ENCODE data around the gene PTCH2.

PTCH2 gene

DNA sequence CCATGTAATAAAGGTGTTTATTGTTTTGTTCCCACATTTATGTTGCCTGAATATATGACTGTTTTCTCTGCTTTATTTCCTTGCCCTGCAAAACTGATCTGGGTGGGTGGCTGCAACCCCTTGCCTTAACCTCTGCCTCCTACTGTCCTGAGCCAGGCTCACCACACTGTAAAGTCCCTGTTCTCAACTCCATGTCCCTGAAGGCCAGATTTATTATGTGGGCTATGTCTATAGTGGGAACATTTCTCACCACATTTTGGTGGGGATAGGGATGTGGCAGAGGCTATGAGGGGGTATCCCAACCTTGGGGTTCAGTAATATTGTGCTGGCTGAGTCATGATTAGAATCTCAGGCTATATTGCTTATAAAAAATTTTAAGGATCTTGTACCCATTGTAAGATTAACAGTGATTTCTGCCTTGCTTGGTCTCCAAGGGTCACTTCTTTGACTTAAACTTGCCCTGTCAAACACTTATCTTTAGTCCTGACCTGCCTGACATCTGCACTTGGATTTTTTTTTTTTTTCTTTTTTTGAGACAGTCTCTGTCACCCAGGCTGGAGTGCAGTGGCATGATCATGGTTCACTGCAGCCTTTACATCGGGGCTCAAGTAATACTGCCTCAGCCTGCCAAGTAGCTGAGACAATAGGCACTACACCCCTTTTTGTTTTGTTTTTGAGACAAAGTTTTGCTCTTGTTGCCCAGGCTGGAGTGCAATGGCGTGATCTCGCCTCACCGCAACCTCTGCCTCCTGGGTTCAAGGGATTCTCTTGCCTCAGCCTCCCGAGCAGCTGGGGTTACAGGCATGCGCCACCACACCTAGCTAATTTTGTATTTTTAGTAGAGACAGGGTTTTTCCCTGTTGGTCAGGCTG is 64.1 kb downstream of the PTCH2 start:
- H3K36me3 Mint-ChIP-seq: peaks cover 65 to 76% of the 10 kb centered on the region in 2 donors
- H3K27me3 Mint-ChIP-seq: no peaks in the 10 kb centered on the region
- H3K9me3 Mint-ChIP-seq: no peaks in the 10 kb centered on the region
- ATAC-seq (replicated peaks): no peak
- peaks cover 37 to 66% of the 10 kb centered on the region in 2 donors for H3K4me1 Mint-ChIP-seq
- peak overlapping the region; percentile 91 for H3K27ac Mint-ChIP-seq
- DNase-seq: no peak
- peak overlapping the region; percentile 46 to 78 for H3K4me3 Mint-ChIP-seq

DNA sequence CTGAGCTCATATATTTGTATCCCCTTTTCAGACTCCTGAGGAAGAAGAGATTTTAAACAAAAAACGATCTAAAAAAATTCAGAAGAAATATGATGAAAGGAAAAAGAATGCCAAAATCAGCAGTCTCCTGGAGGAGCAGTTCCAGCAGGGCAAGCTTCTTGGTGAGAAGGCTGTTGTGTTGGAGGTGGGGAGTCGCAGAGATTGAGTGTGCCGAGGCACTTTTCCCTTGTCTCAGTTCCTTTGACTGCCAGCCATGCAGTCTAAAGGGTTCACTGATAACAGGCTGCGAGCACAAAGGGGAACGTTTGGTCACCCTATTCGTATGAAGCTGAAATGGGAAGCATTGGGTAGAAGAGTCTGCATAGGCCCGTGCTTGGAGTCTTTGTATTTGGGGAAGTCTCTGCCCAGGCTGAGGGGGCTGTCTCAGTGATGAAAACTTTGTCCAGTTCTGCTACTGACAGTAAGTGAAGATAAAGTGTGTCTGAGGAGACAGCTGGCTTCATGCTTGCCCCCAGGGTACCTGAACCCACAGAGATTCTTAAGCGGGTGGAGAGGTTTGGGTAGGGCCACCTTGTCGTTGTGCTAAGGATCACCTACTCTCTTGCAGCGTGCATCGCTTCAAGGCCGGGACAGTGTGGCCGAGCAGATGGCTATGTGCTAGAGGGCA is 65.0 kb downstream of the PTCH2 start:
- ATAC-seq (replicated peaks): no peak
- no peaks in the 10 kb centered on the region for H3K9me3 Mint-ChIP-seq
- peak overlapping the region; percentile 96 for H3K27ac Mint-ChIP-seq
- H3K27me3 Mint-ChIP-seq: no peaks in the 10 kb centered on the region
- peaks cover 33 to 58% of the 10 kb centered on the region in 2 donors for H3K4me1 Mint-ChIP-seq
- H3K36me3 Mint-ChIP-seq: peaks cover 63 to 75% of the 10 kb centered on the region in 2 donors
- DNase-seq: no peak
- peak overlapping the region; percentile 88 to 92 for H3K4me3 Mint-ChIP-seq

DNA sequence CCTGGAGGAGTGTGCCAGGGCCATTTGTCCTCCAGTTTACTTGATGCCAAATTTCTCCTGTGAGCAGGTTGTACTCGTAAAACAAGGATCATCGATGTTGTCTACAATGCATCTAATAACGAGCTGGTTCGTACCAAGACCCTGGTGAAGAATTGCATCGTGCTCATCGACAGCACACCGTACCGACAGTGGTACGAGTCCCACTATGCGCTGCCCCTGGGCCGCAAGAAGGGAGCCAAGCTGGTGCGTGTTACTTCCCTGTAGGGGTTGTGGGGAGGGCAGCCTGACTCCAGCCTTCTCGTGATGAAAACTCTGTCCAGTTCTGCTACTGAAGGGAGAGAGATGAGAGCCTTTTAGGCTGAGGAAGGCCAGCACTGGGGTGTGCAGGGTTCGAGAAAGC is 65.5 kb downstream of the PTCH2 start:
- ATAC-seq (replicated peaks) (no peak), DNase-seq (no peak)
- H3K36me3 Mint-ChIP-seq: peaks cover 63 to 74% of the 10 kb centered on the region in 2 donors
- H3K9me3 Mint-ChIP-seq: no peaks in the 10 kb centered on the region
- peak overlapping the region; percentile 96 for H3K27ac Mint-ChIP-seq
- peaks cover 32 to 52% of the 10 kb centered on the region in 2 donors for H3K4me1 Mint-ChIP-seq
- H3K4me3 Mint-ChIP-seq: peak overlapping the region; percentile 88 to 92
- H3K27me3 Mint-ChIP-seq: no peaks in the 10 kb centered on the region

DNA sequence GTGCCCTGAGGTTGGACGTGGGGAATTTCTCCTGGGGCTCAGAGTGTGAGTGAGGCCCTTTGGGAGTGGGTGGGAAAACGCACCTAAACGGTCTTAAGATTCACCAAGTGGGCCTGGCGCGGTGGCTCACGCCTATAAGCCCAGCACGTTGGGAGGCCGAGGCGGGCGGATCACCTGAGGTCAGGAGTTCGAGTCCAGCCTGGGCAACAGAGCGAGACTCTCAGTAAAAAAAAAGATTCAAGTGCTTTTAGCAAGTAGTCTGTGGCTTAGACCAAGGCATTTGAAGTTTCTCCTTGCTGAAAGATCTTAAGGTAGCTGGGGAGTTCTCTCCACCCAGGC is 66.4 kb downstream of the PTCH2 start:
- H3K4me3 Mint-ChIP-seq: peak overlapping the region; percentile 88 to 92
- H3K4me1 Mint-ChIP-seq: peaks cover 32 to 44% of the 10 kb centered on the region in 2 donors
- no peak for ATAC-seq (replicated peaks)
- peak overlapping the region; percentile 96 for H3K27ac Mint-ChIP-seq
- H3K9me3 Mint-ChIP-seq: no peaks in the 10 kb centered on the region
- H3K27me3 Mint-ChIP-seq: no peaks in the 10 kb centered on the region
- H3K36me3 Mint-ChIP-seq: peaks cover 57 to 68% of the 10 kb centered on the region in 2 donors
- DNase-seq: no peak

DNA sequence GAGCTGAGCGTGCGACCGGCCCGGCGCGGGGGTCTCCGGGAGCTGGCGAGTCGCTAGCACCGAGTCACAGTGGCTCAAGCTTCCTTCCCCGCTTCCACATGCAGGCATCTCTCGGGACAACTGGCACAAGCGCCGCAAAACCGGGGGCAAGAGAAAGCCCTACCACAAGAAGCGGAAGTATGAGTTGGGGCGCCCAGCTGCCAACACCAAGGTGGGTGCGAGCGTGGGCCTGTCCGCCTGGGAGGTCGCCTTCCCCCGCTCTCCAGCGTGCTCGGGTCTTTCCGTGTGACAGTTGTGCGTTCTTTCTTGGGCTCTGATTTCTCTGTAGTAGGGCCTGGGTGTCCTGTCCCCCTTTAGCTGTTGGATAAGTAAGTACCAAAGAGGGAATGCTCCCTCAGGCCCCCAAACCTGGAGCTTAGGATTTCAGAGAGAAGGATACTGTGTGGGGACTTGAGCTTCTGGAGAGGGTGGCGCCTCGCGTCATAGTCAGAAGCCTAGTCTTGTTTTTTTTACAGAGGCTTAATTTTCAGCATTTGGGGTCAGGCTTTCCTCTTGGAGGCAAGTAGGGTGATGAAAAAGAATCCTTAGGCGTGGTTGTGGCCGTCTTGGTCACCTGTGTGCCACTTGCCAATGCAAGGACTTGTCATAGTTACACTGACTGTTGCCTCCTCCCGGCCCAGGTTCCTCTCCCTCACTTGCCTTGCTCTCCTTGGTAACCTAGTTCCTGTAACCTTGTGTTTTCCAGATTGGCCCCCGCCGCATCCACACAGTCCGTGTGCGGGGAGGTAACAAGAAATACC is 66.9 kb downstream of the PTCH2 start:
- peak; percentile 34 for DNase-seq

DNA sequence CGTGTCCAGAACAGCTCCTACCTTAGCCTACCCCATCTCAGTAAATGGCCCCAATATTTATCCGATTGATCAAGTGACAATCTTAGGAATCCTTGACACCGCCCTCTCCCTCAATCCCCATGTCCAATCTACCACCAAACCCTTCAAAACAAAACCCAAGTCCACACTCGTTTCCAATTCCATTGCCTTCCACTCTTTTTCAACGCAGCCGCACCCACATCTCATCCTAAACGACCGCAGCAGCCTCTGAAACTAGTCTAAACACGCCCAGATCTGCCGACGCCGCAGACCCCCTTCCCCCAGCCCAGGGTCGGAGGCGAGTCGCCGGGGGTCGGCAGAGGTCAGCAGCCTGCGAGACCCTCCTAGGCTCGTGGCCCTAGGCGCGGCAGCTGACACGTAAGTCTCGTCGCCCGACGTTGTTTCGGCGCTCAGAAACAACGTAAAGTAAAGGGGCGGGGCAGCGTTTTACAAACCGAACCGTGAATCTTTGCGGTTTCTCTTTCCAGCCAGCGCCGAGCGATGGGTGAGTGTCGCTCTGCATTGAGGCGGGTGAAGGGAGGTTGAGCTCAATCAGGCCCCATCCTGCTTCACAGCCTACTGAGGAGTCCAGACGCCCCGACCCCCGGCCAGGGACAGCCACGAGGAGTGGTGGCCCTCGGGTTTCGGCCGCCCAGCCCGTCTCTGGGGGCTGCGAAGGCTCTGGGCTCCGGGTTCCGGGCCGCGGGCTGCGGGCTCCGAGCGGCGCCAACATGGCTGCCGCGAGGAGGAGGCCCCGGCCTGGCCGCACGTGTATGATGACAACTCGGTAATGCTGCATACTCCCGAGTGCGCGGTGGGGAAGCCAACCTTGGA is 67.7 kb downstream of the PTCH2 start, which contains the start of gene RPS8:
RPS8 (plus strand) TSS at position 463 of the 852 bp plus-strand sequence; CDS start at position 520, 57 bp downstream.
- Mint-ChIP-seq H3K27me3 (no peaks in the 10 kb centered on the region), H3K27ac (peak within 1 kb of the TSS; percentile 96), H3K4me3 (peak within 1 kb of the TSS; percentile 88 to 92), H3K9me3 (no peaks in the 10 kb centered on the region), H3K4me1 (peaks cover 25 to 39% of the 10 kb centered on the region in 2 donors), H3K36me3 (peaks cover 45 to 54% of the 10 kb centered on the region in 2 donors)
- ATAC-seq (replicated peaks) (peak; percentile 81 to 91), DNase-seq (peak; percentile 84)

More for the DNA sequence above, 66.9 kb downstream of the PTCH2 start:
- H3K27me3 Mint-ChIP-seq: no peaks in the 10 kb centered on the region
- peak overlapping the region; percentile 88 to 92 for H3K4me3 Mint-ChIP-seq
- H3K27ac Mint-ChIP-seq: peak overlapping the region; percentile 96
- H3K4me1 Mint-ChIP-seq: peaks cover 29 to 39% of the 10 kb centered on the region in 2 donors
- no peaks in the 10 kb centered on the region for H3K9me3 Mint-ChIP-seq
- peak; percentile 32 to 49 for ATAC-seq (replicated peaks)
- H3K36me3 Mint-ChIP-seq: peaks cover 51 to 62% of the 10 kb centered on the region in 2 donors

All from stimulated activated naive B cell treated with anti-CD40 and anti-IgM and Interleukin-4, amounts not matched to agents 10 μg/mL and 1 μg/mL and 100 μg/mL, for 72 hours (primary cell).